ENCODE measurements around the gene ANO10.

The ANO10 gene

DNA sequence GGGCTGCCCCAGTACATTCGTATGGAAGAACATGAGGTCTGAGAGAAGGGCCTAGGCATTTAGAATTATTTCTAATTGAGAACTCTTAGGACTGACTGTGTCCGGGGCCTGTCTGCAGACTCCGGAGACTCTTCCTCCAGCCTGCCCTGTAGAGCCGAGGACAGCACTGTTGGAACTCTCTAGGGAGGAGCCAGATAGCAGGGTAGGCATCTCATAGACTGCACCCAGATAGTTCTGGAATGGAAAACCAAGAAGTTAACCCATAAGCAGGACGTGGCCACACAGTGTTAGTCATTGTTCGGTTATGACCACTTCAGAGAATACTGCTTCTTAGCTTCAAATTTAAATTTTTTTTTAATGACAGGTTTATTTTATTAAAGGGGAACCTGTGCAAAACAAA lies 275.9 kb downstream of the ANO10 start:
- no peaks in the 10 kb centered on the region for H3K9me3 Mint-ChIP-seq
- peak overlapping the region; percentile 91 to 94 for H3K27ac Mint-ChIP-seq
- H3K4me1 Mint-ChIP-seq = peaks cover 87% of the 10 kb centered on the region
- DNase-seq (peak; percentile 30 to 56), ATAC-seq (peak; percentile 88)
- peak overlapping the region; percentile 57 to 60 for H3K4me3 Mint-ChIP-seq
- H3K27me3 Mint-ChIP-seq = no peaks in the 10 kb centered on the region

DNA sequence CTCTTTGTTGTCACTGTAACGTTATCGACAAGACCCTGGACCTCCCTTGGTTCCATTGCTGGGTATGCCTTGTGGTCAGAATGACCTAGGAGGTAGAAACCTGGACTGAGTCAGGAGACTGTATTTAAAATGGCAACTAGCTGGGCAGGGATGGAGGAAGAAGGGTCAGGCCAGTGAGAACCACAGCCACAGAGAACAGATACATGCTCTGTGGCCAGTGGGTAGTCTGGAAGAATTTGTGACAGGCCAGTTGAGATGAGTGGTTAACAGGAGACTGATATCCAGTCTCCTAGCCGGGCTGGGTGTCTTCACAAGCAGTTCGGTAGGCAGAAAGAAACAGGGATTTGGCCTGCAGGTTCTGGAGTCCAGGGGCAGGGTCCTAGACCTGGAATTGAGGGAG lies 276.6 kb downstream of the ANO10 start:
- no peaks in the 10 kb centered on the region for H3K27me3 Mint-ChIP-seq
- peaks cover 88% of the 10 kb centered on the region for H3K4me1 Mint-ChIP-seq
- peak; percentile 5 for ATAC-seq
- peak overlapping the region; percentile 32 to 44 for H3K4me3 Mint-ChIP-seq
- peak overlapping the region; percentile 90 to 94 for H3K27ac Mint-ChIP-seq
- no peaks in the 10 kb centered on the region for H3K9me3 Mint-ChIP-seq
- DNase-seq = no peak

DNA sequence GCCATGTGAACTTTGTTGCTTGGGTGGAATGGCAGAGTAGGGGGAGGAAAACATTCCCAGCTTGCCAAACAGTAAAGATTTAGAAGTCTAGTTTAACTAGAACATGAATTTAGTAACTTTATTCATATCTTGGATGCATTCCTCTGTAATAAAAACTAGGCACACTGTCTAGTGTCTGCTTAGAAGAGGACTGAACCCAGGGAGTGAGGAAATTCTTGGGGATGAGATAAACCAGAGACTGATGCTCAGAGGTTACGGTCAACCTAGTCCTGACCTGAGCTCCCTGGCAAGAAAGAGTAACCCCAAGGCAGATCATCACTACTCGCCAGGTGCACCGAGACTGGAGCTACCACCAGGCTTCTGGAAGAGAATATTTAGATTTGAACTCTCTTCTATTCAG lies 277.3 kb downstream of the ANO10 start:
- DNase-seq = no peak
- Mint-ChIP-seq H3K4me3 (no peak overlapping the region), H3K9me3 (no peaks in the 10 kb centered on the region), H3K27me3 (no peaks in the 10 kb centered on the region), H3K27ac (peak overlapping the region in 1 of 2 donors; percentile 12), H3K4me1 (peaks cover 88% of the 10 kb centered on the region)
- ATAC-seq = no peak

DNA sequence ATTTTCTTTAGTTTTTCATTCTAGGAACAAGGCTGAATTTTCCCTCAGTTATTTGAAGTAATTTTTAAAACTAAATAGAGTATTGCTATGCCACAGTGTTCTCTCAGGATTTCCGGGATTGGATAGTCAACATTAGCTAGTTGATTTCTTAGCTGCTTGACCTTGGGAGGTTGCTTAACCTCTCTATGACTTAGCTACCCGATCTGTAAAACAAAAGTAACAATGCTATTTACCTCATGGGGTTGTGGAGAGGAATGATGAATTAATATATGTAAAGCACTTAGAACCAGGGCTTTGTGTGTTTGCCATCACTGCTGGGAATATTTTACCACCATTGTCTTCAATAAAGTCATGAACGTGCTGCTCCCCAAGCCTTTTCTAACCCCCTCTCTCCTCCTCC lies 278.0 kb downstream of the ANO10 start:
- H3K27ac Mint-ChIP-seq = peak overlapping the region; percentile 22 to 83
- no peak overlapping the region for H3K4me3 Mint-ChIP-seq
- peaks cover 81% of the 10 kb centered on the region for H3K4me1 Mint-ChIP-seq

DNA sequence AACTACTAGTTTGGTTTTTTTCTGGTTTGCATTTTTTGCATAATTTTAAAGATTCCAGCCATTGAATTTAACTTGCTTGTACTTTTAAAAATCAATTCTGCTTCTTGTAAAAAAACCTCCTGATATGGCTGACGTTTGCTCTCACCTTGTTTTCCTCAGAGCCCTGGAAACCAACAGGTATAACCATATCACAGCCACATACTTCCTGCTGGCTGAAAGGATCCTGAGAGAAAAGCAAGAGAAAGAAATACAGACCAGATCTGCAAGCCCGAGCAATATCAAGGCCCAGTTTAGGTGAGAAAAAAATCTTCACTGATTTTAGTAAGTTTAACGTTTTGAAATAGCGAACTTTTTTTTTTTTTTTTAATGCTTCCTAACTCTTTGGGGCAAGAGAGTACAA lies 278.6 kb downstream of the ANO10 start:
- no peaks in the 10 kb centered on the region for H3K27me3 Mint-ChIP-seq
- peaks cover 75% of the 10 kb centered on the region for H3K4me1 Mint-ChIP-seq
- H3K4me3 Mint-ChIP-seq = peak overlapping the region; percentile 54 to 56
- DNase-seq (no peak), ATAC-seq (no peak)
- H3K9me3 Mint-ChIP-seq = peaks cover 5% of the 10 kb centered on the region in 2 donors
- no peak overlapping the region for H3K27ac Mint-ChIP-seq

More for the DNA sequence above, 278.0 kb downstream of the ANO10 start:
- ATAC-seq (no peak), DNase-seq (no peak)
- Mint-ChIP-seq H3K27me3 (no peaks in the 10 kb centered on the region), H3K9me3 (no peaks in the 10 kb centered on the region)

DNA sequence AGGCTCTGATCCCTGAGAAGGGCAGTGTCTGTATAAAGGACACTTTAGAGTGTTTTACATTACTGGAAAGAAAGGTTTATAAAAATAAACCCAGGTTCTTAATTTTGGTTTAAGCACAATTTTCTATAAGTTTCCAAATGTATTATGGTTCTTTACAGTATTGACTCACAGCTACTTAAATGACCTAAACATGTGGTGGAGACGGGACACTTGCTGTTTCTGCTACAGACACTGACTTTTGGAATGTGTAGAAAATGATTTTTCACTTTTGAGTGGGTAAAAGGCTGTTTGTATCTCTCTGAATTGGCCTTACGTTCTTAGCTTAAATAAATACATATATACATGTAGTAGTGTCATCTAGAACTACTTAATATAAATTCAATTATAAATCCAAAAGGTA lies 280.0 kb downstream of the ANO10 start:
- Mint-ChIP-seq H3K4me3 (no peak overlapping the region), H3K27ac (no peak overlapping the region), H3K4me1 (peaks cover 61% of the 10 kb centered on the region), H3K9me3 (peaks cover 8 to 14% of the 10 kb centered on the region in 2 donors), H3K27me3 (no peaks in the 10 kb centered on the region)
- DNase-seq (no peak), ATAC-seq (peak; percentile 48)

DNA sequence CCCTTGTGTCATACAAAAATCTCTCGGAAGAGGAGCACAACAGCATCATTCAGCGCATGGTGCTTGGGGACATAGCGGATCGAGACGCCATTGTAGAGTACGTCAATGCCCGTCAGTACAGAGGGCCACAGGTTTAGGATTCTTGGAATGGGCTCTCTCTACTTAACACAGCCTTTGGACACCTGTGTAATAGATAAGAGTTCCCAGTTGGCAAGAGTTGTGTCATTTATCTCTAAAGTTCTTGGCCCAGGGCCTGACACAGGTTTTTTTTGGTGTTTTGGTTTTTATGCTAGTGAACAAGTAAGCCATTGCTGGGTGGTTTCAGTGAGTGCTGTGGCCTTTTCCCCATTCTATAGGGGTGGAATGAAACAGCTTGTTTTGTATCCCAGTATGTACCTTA lies 281.4 kb downstream of the ANO10 start:
- Mint-ChIP-seq H3K27ac (peak overlapping the region in 1 of 2 donors; percentile 19), H3K4me1 (peaks cover 47% of the 10 kb centered on the region), H3K9me3 (peaks cover 19 to 25% of the 10 kb centered on the region in 2 donors), H3K4me3 (no peak overlapping the region), H3K27me3 (no peaks in the 10 kb centered on the region)
- ATAC-seq (no peak), DNase-seq (no peak)

DNA sequence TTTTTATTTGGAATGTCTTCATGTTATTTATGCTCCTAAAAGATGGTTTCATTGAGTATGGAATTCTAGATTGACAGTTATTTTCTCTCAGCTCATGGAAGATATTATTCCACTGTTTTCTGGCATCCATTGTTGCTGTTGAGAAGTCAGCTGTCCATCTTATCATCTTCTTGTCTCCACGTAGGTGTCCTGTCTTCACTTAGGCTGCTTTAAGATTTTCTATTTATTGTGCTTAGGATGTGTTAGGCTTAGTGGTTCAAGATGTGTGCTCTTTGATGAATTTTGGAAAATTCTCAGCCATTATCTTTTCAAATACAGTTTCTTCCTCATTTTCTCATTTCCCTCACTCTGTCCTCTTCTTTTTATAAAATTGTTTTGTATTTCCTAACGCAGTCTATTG lies 283.5 kb downstream of the ANO10 start:
- Mint-ChIP-seq H3K27ac (no peak overlapping the region), H3K4me1 (peaks cover 26% of the 10 kb centered on the region), H3K27me3 (no peaks in the 10 kb centered on the region), H3K9me3 (peaks cover 25 to 32% of the 10 kb centered on the region in 2 donors), H3K4me3 (no peak overlapping the region)
- ATAC-seq (no peak), DNase-seq (no peak)

DNA sequence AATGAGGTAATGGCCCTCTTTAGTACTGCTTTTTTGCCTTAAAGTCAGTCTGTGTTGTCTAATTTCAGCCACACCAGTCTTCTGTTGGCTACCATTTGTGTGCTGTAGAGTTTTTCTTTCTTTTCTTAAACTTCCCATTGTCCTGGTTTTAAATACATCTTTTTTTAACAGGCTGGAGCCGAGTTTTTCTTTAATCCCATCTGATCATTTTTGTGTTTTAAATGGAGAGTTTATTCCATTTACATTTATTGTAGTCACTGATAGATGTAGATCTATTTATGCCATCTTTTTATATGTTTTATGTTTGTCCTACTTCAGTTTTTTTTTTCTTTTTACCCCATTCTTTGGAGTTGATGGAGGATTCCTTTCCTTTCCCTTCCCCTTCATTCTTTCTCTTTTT lies 286.0 kb downstream of the ANO10 start:
- no peak overlapping the region for H3K4me3 Mint-ChIP-seq
- ATAC-seq = no peak
- H3K4me1 Mint-ChIP-seq = peaks cover 14% of the 10 kb centered on the region
- no peak for DNase-seq
- H3K27ac Mint-ChIP-seq = no peak overlapping the region
- H3K9me3 Mint-ChIP-seq = peaks cover 25 to 32% of the 10 kb centered on the region in 2 donors
- H3K27me3 Mint-ChIP-seq = no peaks in the 10 kb centered on the region

DNA sequence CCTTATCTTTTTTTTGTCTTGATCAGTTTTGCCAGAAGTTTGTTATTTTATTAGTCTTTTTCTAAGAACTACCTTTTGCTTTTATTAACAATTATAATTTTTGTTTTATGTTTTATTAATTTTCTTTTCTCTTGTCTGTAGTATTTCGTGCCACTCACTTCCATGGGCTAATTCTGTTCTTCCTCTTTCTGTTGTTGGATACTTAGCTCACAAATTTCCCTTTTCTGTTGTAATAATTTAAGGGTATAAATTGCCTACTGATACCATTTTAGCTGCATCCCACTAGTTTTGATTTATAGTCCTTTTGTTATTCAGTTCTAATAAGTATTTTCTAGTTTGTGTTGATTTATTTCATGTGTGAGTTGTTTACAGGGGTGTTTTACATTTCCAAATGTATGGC lies 286.8 kb downstream of the ANO10 start:
- ATAC-seq = no peak
- H3K4me3 Mint-ChIP-seq = no peak overlapping the region
- no peaks in the 10 kb centered on the region for H3K27me3 Mint-ChIP-seq
- H3K4me1 Mint-ChIP-seq = peaks cover 21% of the 10 kb centered on the region
- H3K9me3 Mint-ChIP-seq = peaks cover 25 to 32% of the 10 kb centered on the region in 2 donors
- H3K27ac Mint-ChIP-seq = no peak overlapping the region
- DNase-seq = no peak

DNA sequence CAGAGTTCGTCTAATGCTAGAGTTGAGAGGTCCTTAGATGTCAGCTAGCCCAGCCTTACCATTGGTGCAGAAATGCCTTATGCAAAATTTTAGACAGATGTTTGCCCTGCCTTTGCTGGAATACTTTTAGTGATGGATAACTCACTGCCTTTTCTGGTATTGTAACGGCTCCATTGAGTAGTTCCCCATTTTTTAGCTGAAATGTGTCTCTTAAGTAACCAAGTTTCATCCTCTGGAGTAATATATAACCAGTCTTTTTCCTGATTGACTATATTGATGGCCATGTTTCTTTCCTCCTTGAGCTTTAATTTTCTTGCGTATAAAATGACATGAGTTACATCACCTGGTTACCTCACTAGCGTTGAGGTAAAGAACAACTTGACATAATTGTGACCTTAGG lies 290.4 kb downstream of the ANO10 start:
- Mint-ChIP-seq H3K4me3 (no peak overlapping the region), H3K27ac (peak overlapping the region in 1 of 2 donors; percentile 33), H3K4me1 (peaks cover 52% of the 10 kb centered on the region), H3K27me3 (no peaks in the 10 kb centered on the region), H3K9me3 (peaks cover 16 to 17% of the 10 kb centered on the region in 2 donors)
- ATAC-seq (no peak), DNase-seq (no peak)

DNA sequence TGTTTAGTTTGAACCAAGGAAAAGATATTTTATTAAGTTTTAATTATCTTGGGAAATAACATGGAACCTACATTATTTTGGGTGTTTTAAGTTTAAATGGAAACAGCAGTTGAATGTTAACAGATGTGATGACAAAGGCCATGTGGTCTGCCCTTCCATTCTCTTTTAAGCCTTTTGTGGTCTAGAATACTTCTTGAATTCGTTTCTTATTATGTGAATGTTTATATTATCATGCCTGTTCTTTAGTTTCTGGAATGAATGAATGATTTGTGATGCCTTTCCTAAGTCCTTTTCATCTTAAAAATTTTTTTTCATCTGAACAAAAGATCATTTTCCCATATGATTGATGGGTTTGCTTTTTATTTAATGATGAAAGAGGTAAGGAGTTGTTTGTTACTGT lies 290.8 kb downstream of the ANO10 start:
- H3K4me1 Mint-ChIP-seq = peaks cover 56% of the 10 kb centered on the region
- DNase-seq = no peak

DNA sequence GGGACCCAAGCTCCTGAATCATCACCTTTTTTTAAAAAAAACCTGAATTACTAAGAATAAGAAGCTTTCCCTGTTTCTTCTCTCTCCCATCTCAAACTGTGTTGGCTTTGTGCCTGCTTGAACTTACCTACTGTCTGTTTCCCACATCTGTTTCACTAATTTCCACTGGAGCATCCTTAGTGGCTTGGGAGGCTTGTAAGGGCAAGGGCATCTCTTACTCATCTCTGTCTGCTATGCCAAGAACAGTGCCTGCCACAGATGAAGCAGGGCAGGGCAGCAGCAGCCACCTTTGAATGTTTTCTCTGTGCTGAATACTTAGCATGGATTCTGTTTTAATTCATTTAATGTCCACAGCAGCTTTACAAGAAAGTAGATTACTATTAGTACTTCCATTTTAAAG lies 293.2 kb downstream of the ANO10 start:
- Mint-ChIP-seq H3K9me3 (no peaks in the 10 kb centered on the region), H3K27me3 (no peaks in the 10 kb centered on the region), H3K4me3 (no peak overlapping the region), H3K27ac (peak overlapping the region in 1 of 2 donors; percentile 12), H3K4me1 (peaks cover 75% of the 10 kb centered on the region)
- ATAC-seq = no peak
- no peak for DNase-seq

More for the DNA sequence above, 290.8 kb downstream of the ANO10 start:
- no peak for ATAC-seq
- Mint-ChIP-seq H3K27ac (no peak overlapping the region), H3K27me3 (no peaks in the 10 kb centered on the region), H3K9me3 (peaks cover 12 to 13% of the 10 kb centered on the region in 2 donors), H3K4me3 (no peak overlapping the region)

DNA sequence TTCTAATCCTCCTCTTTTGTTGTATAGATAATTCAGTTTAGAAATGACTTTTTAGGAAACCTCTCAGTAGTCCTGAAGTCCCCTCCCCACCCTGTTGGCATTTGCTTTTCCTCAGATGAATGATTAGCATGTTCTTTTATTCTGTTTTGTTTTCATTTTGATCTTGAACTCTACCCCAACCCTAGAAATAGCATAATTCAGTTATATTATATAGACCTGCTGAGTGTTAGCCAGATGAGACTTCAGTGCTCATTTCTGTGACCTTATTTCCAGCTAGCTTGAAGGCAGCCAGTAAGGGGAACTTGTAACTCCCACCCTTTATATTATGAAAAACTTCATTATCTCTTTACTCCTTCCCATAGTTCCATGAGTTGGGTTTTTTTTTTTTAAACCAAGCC lies 294.2 kb downstream of the ANO10 start:
- no peak for DNase-seq
- H3K27me3 Mint-ChIP-seq = no peaks in the 10 kb centered on the region
- peak overlapping the region; percentile 79 to 90 for H3K27ac Mint-ChIP-seq
- H3K4me1 Mint-ChIP-seq = peaks cover 77% of the 10 kb centered on the region
- H3K4me3 Mint-ChIP-seq = peak overlapping the region; percentile 53 to 72
- ATAC-seq = peak; percentile 64
- H3K9me3 Mint-ChIP-seq = no peaks in the 10 kb centered on the region

DNA sequence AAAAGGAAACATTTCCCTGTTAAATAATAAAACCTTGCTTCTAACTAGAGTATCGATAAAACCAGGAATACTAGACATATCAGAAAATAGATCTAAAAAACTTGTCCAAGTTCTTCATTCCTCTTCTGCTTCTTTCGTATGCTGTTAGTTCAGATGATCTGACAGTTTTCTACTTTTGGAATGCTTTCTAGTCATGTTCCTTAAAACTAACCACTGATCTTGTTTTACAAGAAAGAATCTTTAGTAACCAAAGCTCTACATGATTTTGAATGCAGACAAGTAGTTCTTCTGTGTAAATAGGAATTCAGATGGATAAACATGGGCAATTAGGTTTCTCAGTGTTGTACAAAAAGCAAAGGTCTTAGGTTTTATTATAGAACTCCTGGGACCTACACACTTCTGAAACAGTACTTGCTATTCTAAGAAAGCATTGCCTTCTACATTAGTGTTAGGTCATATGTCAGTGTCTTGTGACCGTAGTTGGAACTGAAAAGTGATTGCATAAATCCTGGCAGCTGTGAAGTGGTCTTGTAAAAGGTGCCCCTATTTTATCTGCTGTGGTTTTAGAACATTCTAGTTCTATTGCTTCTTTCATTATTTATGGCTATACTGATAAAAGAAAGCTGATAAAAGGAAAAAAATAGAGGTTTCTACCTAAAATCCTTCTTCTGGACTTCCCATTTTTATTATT lies 294.8 kb downstream of the ANO10 start:
- peaks cover 77% of the 10 kb centered on the region for H3K4me1 Mint-ChIP-seq
- no peaks in the 10 kb centered on the region for H3K9me3 Mint-ChIP-seq
- peak overlapping the region; percentile 53 to 72 for H3K4me3 Mint-ChIP-seq
- H3K27me3 Mint-ChIP-seq = no peaks in the 10 kb centered on the region
- peak overlapping the region; percentile 80 to 90 for H3K27ac Mint-ChIP-seq
- ATAC-seq = peak; percentile 88
- no peak for DNase-seq

DNA sequence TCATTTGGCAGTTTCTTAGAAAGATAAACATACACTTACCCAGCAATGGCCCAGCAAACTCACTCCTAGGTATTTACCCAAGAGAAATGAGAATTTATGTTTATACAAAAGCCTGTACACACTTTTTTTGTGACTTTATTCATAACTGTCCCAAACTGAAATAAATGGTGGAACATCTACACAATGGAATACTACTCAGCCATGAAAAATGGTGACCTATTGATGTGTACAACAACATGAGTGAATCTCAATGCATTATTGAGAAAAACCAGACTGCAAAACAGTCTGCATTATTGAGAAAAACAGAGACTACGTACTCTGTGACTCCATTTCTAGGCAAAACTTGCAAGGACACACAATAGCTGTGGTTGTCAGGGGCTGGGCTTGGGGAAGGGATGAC lies 298.3 kb downstream of the ANO10 start:
- H3K27me3 Mint-ChIP-seq = no peaks in the 10 kb centered on the region
- no peak overlapping the region for H3K4me3 Mint-ChIP-seq
- H3K4me1 Mint-ChIP-seq = peaks cover 87% of the 10 kb centered on the region
- H3K9me3 Mint-ChIP-seq = no peaks in the 10 kb centered on the region
- no peak overlapping the region for H3K27ac Mint-ChIP-seq
- DNase-seq (no peak), ATAC-seq (no peak)

DNA sequence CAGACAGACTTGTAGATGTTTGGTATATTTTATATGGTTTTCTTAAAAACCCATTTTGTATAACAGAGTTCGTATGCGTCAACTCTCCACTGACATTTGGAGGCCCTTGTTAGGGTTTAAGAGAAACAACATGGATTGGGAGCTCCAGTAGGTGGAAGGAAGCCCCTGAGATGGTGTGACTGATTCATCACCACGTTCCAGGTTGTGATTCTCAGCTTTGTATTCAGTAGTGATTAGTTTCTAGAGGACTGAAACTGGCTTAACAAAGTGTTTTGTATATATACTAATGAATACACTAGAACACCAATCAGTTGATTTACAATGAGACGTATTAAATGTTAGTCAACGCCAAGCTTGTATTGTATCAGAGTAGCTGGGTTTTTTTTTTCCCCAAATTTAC lies 301.5 kb downstream of the ANO10 start:
- ATAC-seq = peak; percentile 66
- H3K27ac Mint-ChIP-seq = no peak overlapping the region

More for the DNA sequence above, 301.5 kb downstream of the ANO10 start:
- no peaks in the 10 kb centered on the region for H3K27me3 Mint-ChIP-seq
- peaks cover 86% of the 10 kb centered on the region for H3K4me1 Mint-ChIP-seq
- no peaks in the 10 kb centered on the region for H3K9me3 Mint-ChIP-seq
- H3K4me3 Mint-ChIP-seq = no peak overlapping the region
- no peak for DNase-seq

Measured in stimulated activated naive CD8-positive, alpha-beta T cell treated with anti-CD3 and anti-CD28 coated beads, Interleukin-15, amount 100 ng/mL, for 72 hours (primary cell).